Naive thymus-derived CD8-positive, alpha-beta T cell (primary cell): ENCODE data around the gene AGT. TPM values are rescaled to one million over a fixed set of nuclear protein-coding genes. Genes with fewer than 3 reads are reported as not detected.

Experiments used
- ATAC-seq, 2 donors: fragments of 150-1000 bp; cut with Tn5 transposase in 1 of 2; sonication (Bioruptor Pico), chemical (Tn5 transposase) in 1 of 2; 1 replicate in 1 of 2; 2 replicates in 1 of 2; pipeline ENCODE4 v1.10.0; 2021; ENCODE audit warnings: mild to moderate bottlenecking in 2 of 2, moderate library complexity in 2 of 2
- POLR2A ChIA-PET: fragments of 350-600 bp; sonication (Branson Sonifier 250); formaldehyde crosslinking; loops from one replicate; lab custom pipeline; 2021; ENCODE audit warnings: antibody characterized with exemption; lab: Charles Lee
- DNase-seq, 10 donors: peaks; one replicate each; pipeline versions ENCODE4 v3.0.0 to v3.0.0-alpha.2; 2020 to 2022
- H3K27ac Mint-ChIP-seq, 10 donors: one replicate each; pipeline ENCODE4 v1.8.0; 2020 to 2022; ENCODE audit warnings: mild to moderate bottlenecking in 10 of 10, mixed read lengths in 10 of 10, moderate library complexity in 4 of 10, inconsistent platforms in 1 of 10
- H3K27me3 Mint-ChIP-seq, 5 donors: one replicate each; pipeline ENCODE4 v1.8.0; 2021 to 2022; ENCODE audit warnings: mixed read lengths in 5 of 5
- H3K36me3 Mint-ChIP-seq, 3 donors: one replicate each; pipeline ENCODE4 v1.8.0; 2020 to 2022; ENCODE audit warnings: mixed read lengths in 3 of 3, mild to moderate bottlenecking in 2 of 3, inconsistent platforms in 1 of 3
- H3K4me1 Mint-ChIP-seq, 4 donors: one replicate each; pipeline ENCODE4 v1.8.0; 2021 to 2022; ENCODE audit warnings: mixed read lengths in 4 of 4
- H3K4me3 Mint-ChIP-seq, 10 donors: one replicate each; pipeline ENCODE4 v1.8.0; 2020 to 2022; ENCODE audit warnings: mild to moderate bottlenecking in 10 of 10, mixed read lengths in 10 of 10, moderate library complexity in 6 of 10, inconsistent platforms in 1 of 10
- H3K9me3 Mint-ChIP-seq, 9 donors: one replicate each; pipeline ENCODE4 v1.8.0; 2020 to 2022; ENCODE audit warnings: mixed read lengths in 9 of 9, mild to moderate bottlenecking in 3 of 9, inconsistent platforms in 1 of 9, moderate library complexity in 1 of 9
- polyA plus RNA-seq, 3 donors: library from polyadenylated mRNA; unstranded; fragments of 300-500 nt; fragmentation: Illumina TruSeq; gene quantifications; one replicate each; pipeline ENCODE4 v1.2.3, GENCODE V29; 2021
- total RNA-seq, 8 experiments: library from RNA in 2 of 8; stranded (reverse) in 2 of 8; gene quantifications; one replicate each; pipeline ENCODE4 v1.2.3 and lab custom pipeline; 2021 to 2026

AGT gene
- total and polyA plus RNA-seq, 5 experiments from 2014 or later, result not detected

GRCh38 chr1:230750986-230751625 is 37.2 kb upstream of the AGT start:
- H3K27me3 Mint-ChIP-seq, result peaks cover 1 to 13% (median 10%) of the 10 kb centered on the region in 5 donors
- no peaks in the 10 kb centered on the region for H3K9me3 Mint-ChIP-seq
- no peaks in the 10 kb centered on the region for H3K36me3 Mint-ChIP-seq
- no peak overlapping the region for H3K27ac Mint-ChIP-seq
- DNase-seq (no peak), ATAC-seq (no peak)
- POLR2A ChIA-PET, result no interaction called here
- H3K4me1 Mint-ChIP-seq, result peaks cover 0 to 8% (median 2%) of the 10 kb centered on the region in 4 donors
- H3K4me3 Mint-ChIP-seq, result peak overlapping the region in 1 of 10 donors; percentile 13

GRCh38 chr1:230750576-230750975 is 36.7 kb upstream of the AGT start:
- Mint-ChIP-seq H3K27ac (no peak overlapping the region), H3K4me3 (no peak overlapping the region), H3K27me3 (peaks cover 0 to 13% (median 5%) of the 10 kb centered on the region in 5 donors), H3K9me3 (no peaks in the 10 kb centered on the region), H3K4me1 (peaks cover 0 to 8% (median 2%) of the 10 kb centered on the region in 4 donors), H3K36me3 (no peaks in the 10 kb centered on the region)
- ATAC-seq (no peak), DNase-seq (no peak)
- POLR2A ChIA-PET, result no interaction called here

GRCh38 chr1:230749635-230750034 is 35.7 kb upstream of the AGT start:
- no peaks in the 10 kb centered on the region for H3K36me3 Mint-ChIP-seq
- peak overlapping the region in 1 of 10 donors; percentile 46 for H3K27ac Mint-ChIP-seq
- peaks cover 0 to 8% (median 2%) of the 10 kb centered on the region in 4 donors for H3K4me1 Mint-ChIP-seq
- ATAC-seq (no peak), DNase-seq (no peak)
- H3K4me3 Mint-ChIP-seq, result no peak overlapping the region
- no peaks in the 10 kb centered on the region for H3K9me3 Mint-ChIP-seq
- POLR2A ChIA-PET, result no interaction called here
- H3K27me3 Mint-ChIP-seq, result peaks cover 0 to 11% (median 5%) of the 10 kb centered on the region in 5 donors

GRCh38 chr1:230749150-230749549 is 35.2 kb upstream of the AGT start:
- Mint-ChIP-seq H3K9me3 (no peaks in the 10 kb centered on the region), H3K27ac (no peak overlapping the region), H3K4me3 (no peak overlapping the region), H3K4me1 (peaks cover 0 to 8% (median 2%) of the 10 kb centered on the region in 4 donors), H3K27me3 (peaks cover 0 to 11% (median 5%) of the 10 kb centered on the region in 5 donors), H3K36me3 (no peaks in the 10 kb centered on the region)
- POLR2A ChIA-PET, result no interaction called here
- no peak for ATAC-seq
- no peak for DNase-seq

GRCh38 chr1:230747890-230748800 is 34.2 kb upstream of the AGT start:
- DNase-seq (no peak), ATAC-seq (no peak)
- Mint-ChIP-seq H3K4me3 (no peak overlapping the region), H3K9me3 (no peaks in the 10 kb centered on the region), H3K27ac (peak overlapping the region in 1 of 10 donors; percentile 15), H3K4me1 (peaks cover 0 to 2% (median under 1%) of the 10 kb centered on the region in 4 donors), H3K36me3 (no peaks in the 10 kb centered on the region), H3K27me3 (peaks cover 0 to 12% (median 5%) of the 10 kb centered on the region in 5 donors)
- POLR2A ChIA-PET, result no interaction called here

GRCh38 chr1:230747127-230747730 is 33.3 kb upstream of the AGT start, which contains the start of gene CAPN9:
TSS of gene CAPN9 (plus strand) at chr1:230747388. CDS start at chr1:230747497, 109 bp downstream.
- no peaks in the 10 kb centered on the region for H3K36me3 Mint-ChIP-seq
- H3K27ac Mint-ChIP-seq, result peak within 1 kb of the TSS in 2 of 10 donors; percentile 11 to 15
- peaks cover 0 to 2% (median 0%) of the 10 kb centered on the region in 4 donors for H3K4me1 Mint-ChIP-seq
- H3K27me3 Mint-ChIP-seq, result peaks cover 0 to 12% (median 5%) of the 10 kb centered on the region in 5 donors
- ATAC-seq (no peak), DNase-seq (no peak)
- no peak within 1 kb of the TSS for H3K4me3 Mint-ChIP-seq
- POLR2A ChIA-PET, result no interaction called here
- no peaks in the 10 kb centered on the region for H3K9me3 Mint-ChIP-seq

GRCh38 chr1:230746617-230747016 is 32.7 kb upstream of the AGT start:
- Mint-ChIP-seq H3K9me3 (no peaks in the 10 kb centered on the region), H3K27ac (no peak overlapping the region), H3K4me1 (peaks cover 0 to 2% (median 0%) of the 10 kb centered on the region in 4 donors), H3K27me3 (peaks cover 0 to 11% (median 5%) of the 10 kb centered on the region in 5 donors), H3K36me3 (no peaks in the 10 kb centered on the region), H3K4me3 (no peak overlapping the region)
- POLR2A ChIA-PET, result no interaction called here
- ATAC-seq, result no peak
- no peak for DNase-seq

GRCh38 chr1:230745071-230745470 is 31.1 kb upstream of the AGT start:
- DNase-seq, result no peak
- H3K27ac Mint-ChIP-seq, result no peak overlapping the region
- H3K9me3 Mint-ChIP-seq, result no peaks in the 10 kb centered on the region
- H3K36me3 Mint-ChIP-seq, result no peaks in the 10 kb centered on the region
- H3K27me3 Mint-ChIP-seq, result peaks cover 4 to 12% (median 8%) of the 10 kb centered on the region in 5 donors
- no peak for ATAC-seq
- H3K4me1 Mint-ChIP-seq, result no peaks in the 10 kb centered on the region
- POLR2A ChIA-PET, result no interaction called here
- H3K4me3 Mint-ChIP-seq, result no peak overlapping the region

GRCh38 chr1:230744382-230744781 is 30.5 kb upstream of the AGT start:
- DNase-seq (no peak), ATAC-seq (no peak)
- peaks cover 4 to 16% (median 14%) of the 10 kb centered on the region in 5 donors for H3K27me3 Mint-ChIP-seq
- no peaks in the 10 kb centered on the region for H3K9me3 Mint-ChIP-seq
- POLR2A ChIA-PET, result no interaction called here
- no peak overlapping the region for H3K4me3 Mint-ChIP-seq
- no peaks in the 10 kb centered on the region for H3K36me3 Mint-ChIP-seq
- H3K27ac Mint-ChIP-seq, result no peak overlapping the region
- H3K4me1 Mint-ChIP-seq, result no peaks in the 10 kb centered on the region

GRCh38 chr1:230743899-230744298 is 30.0 kb upstream of the AGT start:
- H3K27ac Mint-ChIP-seq, result no peak overlapping the region
- H3K4me3 Mint-ChIP-seq, result no peak overlapping the region
- no peak for ATAC-seq
- H3K4me1 Mint-ChIP-seq, result no peaks in the 10 kb centered on the region
- no peaks in the 10 kb centered on the region for H3K9me3 Mint-ChIP-seq
- no peak for DNase-seq
- POLR2A ChIA-PET, result no interaction called here
- no peaks in the 10 kb centered on the region for H3K36me3 Mint-ChIP-seq
- H3K27me3 Mint-ChIP-seq, result peaks cover 4 to 17% (median 16%) of the 10 kb centered on the region in 5 donors

- Mint-ChIP-seq H3K27me3 (peaks cover 14 to 52% (median 26%) of the 10 kb centered on the region in 5 donors), H3K4me1 (no peaks in the 10 kb centered on the region), H3K27ac (peak overlapping the region in 1 of 10 donors; percentile 47), H3K36me3 (peaks cover 0 to 8% (median 0%) of the 10 kb centered on the region in 3 donors), H3K9me3 (peaks cover 0 to 9% (median 0%) of the 10 kb centered on the region in 9 donors), H3K4me3 (no peak overlapping the region)
- POLR2A ChIA-PET, result no interaction called here
- no peak for DNase-seq
- no peak for ATAC-seq
Observed at GRCh38 chr1:230739564-230740290, 25.8 kb upstream of the AGT start.

GRCh38 chr1:230737622-230738262 is 23.8 kb upstream of the AGT start:
- H3K27me3 Mint-ChIP-seq, result peaks cover 14 to 52% (median 25%) of the 10 kb centered on the region in 5 donors
- no peak overlapping the region for H3K4me3 Mint-ChIP-seq
- H3K27ac Mint-ChIP-seq, result no peak overlapping the region
- DNase-seq (no peak), ATAC-seq (no peak)
- POLR2A ChIA-PET, result no interaction called here
- H3K36me3 Mint-ChIP-seq, result peaks cover 0 to 8% (median 0%) of the 10 kb centered on the region in 3 donors
- no peaks in the 10 kb centered on the region for H3K4me1 Mint-ChIP-seq
- peaks cover 0 to 9% (median 0%) of the 10 kb centered on the region in 9 donors for H3K9me3 Mint-ChIP-seq
